ENCODE measurements around the gene EXOC4.

The EXOC4 gene

DNA sequence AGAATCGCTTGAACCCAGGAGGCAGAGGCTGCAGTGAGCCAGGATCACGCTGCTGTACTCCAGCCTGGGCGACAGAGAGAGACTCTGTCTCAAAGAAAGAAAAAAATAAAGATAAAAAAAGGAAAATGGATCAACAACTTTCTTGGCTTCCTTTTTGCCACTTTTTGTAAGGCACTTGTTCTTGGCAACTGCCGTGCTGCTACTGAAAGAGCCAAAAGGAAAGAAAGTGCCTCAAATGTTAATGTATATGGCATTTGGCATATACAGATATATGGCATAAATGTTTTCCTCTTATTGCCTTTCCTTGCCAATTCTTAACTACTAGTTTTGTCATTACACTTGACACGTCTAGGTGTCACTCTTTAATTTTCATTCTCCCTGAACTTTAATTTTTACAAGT, 480.5 kb downstream of the EXOC4 start:
- DNase-seq = no peak

DNA sequence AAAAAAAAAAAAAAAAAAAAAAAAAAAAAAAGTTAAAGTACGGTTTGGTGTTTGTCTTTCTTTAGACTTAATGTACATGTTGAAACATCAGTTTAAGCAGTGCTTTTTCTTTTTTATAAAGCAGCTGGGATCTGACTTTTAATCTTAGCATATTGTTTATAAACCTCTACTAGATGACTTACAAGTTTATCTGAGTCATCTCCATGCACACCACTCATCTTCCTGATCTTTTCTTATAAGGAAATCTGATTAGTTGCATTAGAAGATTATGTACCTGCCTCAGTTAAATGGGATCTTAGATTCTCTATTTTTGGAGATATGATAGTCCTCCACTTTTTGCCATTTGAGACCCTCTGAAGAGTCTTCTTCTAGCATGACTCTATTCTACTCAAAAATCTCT, 482.3 kb downstream of the EXOC4 start:
- no peak for DNase-seq

DNA sequence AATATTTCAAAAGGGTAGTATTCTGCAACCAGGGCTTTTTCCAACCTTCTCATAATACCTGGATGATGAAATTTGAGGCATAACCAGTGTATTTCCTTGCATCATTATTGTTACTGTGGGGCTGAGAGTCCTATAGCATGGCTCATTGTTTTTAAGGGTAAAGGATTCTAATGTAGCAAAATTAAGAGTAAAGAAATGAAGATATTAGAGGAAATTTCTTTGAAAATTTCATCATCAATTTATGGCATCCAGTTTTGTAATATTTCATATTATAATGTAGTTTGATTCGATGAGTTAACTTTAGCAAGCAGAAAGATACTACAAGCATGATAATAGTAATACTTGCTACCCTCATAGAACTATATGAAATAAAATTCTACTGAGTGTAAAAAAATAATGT, 486.9 kb downstream of the EXOC4 start:
- DNase-seq = no peak

DNA sequence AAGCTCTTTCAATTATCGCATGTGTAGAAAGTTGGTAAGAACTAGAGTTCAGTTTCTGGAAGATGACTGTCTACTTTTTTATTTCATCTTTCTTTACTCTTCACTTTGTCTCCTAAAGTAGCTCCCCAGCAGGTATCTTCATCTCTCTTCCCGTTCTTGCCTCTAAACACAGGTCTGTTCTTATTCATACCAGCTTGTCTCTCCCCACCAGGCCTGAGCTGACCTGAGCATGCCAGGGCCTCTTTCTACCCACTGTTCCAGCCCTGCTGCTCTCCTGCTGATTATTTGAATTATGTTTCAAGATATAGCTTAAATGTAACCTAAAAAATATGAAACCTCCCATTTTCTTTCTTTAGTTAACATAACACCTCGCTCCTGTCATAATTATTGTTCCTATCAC, 488.2 kb downstream of the EXOC4 start:
- DNase-seq = no peak

DNA sequence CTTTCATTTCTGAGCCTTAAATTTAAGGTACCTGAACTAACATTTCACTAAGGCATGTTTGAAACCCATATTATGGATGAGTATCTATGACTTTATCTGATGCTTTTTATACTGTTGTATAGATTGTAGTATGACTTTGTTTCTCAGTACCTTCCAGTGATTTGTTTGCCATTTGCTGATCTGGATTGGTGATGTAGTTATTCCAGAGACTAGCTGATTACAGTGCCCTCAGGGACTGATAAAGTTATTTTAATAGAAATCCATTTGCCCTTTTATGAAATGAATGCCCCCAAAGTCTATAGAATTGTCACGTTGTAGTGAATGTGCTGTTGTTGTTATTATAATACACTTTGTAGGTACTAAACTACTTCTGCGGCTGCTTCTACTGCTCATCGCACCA, 488.8 kb downstream of the EXOC4 start:
- no peak for DNase-seq

DNA sequence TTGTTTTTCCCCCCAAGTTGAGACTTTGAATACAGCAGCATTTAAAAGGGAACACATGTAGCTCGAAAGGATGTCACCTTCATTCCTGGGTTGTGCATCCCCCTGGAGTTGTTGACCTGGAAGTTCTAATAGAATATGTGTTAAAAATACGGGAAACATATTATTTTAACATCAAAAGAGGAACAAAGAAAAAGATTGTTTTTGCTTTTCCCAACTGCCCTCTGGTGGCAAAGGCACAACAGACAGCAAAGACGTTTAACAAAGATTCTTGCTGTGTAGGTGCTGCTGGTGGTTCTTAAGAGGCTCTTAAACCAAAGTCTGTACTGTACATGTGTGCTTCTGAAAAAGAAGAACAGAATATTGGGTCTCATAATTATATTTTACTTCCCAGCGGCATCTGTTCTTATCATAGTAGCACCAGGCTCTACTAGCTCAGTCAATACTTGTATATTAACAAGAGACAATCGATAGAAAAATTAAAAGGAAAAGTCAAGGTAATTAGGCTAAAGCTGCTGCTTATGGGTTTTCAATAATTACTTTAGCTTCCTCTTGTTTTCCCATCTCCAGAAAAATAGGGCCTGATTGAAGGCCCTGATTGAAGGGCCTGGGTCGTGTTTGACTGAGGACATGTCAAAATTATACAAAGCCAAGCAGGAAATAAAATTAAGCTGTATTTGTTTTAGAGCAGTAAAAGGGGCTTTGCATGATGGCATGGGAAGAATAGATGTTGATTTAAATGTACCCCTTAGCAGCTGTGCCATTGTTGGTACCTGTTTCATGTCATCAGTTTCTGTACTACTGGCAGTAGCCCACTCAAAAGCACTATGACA, 490.0 kb downstream of the EXOC4 start:
- DNase-seq = peak; percentile 6

DNA sequence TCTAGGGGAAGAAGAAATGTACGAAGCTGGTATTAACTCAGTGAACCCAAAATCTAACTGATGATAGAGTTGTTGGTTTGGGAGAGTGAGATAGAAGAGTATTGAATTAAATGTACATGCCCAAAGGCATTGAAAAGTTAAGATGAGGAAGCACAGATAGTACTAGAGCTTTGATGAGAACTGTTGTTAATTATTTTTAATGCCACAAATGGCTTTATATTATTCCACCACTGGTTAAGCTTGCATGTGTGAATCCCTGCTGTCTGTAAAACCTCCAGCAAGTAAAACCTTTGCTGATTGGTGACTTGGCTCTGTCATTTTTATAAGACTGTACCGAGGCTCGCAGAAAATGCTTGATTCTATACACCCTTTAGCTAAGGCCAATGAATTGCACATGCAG, 491.6 kb downstream of the EXOC4 start:
- DNase-seq = no peak

DNA sequence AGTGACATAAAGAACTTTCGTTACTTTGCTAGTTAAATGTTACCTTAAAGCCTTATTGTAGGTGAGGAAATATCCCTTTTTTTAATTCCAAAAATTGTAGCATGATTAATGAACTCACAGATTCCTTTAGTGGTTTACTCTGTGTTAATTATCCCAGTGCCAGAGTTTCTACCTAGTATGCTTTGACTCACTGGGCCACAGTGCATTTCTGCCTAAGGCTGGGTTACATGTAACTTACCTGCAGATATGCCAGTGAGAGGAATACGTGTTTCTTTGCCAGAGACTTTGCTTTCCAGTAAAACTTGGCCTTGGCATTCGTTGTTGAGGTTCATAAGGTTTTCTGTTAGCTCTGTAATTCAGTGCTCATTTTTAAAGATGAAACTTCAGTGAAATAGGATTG, 493.4 kb downstream of the EXOC4 start:
- DNase-seq = no peak

DNA sequence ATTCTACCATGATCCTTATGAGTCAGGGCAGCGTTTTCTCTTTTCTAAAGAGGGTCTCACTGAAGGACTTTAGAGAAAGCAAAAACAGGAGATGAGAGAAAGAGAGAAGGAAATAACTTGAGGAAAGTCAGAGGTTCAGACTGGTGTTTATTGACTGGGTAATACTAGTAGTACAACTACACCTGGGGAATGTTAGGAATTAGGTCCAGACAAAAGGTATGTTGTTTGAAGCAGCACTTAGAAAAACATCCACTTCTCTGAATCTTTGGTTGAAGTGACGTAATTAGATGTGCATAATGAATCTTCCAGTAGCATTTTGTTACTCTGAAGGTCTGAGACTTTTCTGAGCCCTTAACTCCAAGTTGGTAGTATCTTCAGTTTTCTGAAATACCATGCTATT, 494.0 kb downstream of the EXOC4 start:
- DNase-seq = no peak

DNA sequence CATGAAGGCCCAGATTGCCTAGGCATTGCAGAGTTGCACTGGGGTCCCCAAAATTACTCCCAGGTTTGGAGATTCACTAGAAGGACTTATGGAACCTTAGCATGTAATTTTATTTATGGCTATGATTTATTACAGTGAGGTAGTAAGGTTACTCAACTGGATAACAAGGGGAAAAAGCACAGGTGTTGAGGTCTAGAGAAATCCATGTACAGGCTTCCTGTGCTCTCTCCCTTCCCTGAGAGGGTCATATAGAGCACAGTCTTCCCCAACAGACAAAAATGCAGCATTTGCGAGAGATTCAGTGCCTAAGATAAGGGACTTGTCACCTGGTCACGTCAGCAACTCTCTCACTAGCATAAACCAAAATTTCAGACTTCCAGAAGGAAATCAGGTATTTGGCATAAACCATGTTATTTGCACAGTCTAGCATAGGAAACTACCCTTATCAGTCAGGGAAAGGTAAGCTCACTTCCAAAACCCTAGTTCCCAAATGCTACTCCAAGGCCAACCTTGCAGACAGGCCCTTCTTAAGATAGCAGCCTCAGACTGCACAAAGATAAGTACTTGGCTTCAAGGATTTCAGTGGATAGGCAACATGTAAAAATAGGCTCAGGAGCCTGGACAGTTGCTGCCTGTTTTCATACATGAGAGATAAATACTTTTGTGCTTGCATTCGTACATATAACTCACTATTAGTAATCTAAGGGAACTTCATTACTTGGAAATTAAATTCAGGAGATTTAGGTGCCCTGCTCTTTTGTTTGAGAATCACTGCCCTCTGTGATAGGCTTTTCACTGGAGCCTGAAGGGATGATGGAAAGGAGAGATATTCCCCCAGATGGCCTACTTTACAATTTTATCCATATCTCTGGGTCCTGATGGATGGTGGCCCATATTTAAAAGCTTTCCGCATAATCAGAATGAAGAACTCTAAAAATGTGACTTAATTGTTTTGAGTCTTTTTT, 495.8 kb downstream of the EXOC4 start:
- no peak for DNase-seq

DNA sequence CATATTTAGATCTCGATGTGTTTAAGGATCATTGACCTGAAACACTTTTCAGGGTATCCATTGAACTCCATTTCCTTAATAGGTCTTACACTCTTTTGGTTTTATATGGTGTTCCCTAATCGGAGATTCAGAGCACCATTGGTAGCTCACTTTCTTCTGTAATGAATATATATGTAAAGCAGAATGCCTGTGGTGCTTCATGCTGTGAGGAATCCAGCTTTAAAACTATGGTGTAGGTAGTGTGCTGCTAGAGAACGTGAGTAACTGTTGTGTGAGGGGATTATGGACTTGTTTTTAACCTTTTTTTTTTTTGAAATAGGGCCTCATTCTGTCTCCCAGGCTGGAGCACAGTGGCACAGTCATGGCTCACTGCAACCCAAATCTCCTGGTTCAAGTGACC, 497.4 kb downstream of the EXOC4 start:
- DNase-seq = no peak

DNA sequence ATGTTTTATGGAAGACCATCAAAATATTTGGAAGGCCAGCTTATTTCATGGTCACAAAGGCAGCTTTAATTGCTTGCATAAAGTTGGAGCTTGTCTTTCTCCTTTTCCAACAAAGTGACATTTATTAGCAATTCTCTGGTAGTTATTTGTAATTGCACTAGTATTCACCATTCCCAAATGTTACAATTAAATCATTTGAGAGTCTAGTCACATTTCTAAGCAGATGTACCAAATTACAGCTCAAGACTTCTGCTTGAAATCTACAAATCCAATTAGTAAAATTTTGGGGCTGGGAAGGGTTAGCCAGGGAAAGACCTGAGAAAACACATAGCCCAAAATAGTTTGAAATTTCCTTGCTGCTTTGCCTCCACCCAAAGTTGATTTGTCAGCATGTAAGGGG, 498.2 kb downstream of the EXOC4 start:
- DNase-seq = no peak

DNA sequence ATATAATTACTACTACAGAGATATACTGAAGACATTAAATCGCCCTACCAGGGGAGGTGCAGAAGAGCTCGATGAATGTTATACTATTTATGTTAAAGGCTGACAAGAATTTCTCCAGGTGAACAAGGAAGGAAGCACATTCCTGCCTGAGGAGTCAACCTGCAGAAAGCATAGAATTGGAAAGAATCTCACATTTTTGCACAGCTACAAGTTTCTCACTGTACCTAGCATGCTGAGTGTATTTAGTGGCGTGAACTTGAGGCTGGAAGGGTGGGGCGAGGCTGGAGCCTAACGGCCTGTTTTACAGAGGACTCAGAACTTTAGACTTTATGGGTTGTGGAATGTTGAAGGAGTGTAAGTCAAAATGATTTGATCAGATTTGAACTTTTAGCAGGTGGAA, 500.6 kb downstream of the EXOC4 start:
- DNase-seq = no peak

DNA sequence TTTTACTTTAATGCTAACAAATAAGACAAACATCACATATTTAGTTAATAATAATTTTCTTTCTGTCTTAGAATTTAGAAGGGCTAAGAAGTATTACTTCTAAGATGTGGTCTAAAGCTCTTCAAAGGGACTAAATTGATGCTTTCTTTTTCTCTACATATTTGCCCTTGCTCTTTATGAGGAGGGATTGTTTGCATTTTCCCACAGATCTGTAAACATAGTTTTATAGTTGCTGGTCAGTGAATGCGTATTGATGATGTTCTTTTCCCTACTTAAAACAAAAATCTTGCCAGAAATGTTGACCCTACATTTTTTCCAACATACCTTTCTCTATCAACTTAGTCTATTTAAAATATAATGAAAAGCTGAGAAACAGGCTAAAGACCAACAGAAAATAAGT, 501.8 kb downstream of the EXOC4 start:
- no peak for DNase-seq

DNA sequence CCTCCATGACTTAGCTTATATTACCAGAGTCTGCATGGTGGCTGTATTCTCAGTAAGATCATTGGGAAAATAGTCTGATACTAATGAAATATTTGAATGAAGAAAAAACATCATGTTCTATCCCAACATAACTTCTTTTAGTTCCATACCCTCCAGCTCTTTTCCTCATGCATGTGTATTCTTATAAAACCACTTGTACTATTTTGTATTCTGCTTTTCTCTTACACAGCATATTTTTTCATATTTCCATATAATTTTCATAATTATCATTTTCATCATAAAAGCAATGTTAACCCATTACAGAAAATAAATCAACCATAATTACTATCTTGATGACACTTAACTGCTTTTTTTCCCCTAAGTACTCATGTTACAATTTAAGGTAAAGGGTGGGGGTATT, 503.0 kb downstream of the EXOC4 start:
- no peak for DNase-seq

DNA sequence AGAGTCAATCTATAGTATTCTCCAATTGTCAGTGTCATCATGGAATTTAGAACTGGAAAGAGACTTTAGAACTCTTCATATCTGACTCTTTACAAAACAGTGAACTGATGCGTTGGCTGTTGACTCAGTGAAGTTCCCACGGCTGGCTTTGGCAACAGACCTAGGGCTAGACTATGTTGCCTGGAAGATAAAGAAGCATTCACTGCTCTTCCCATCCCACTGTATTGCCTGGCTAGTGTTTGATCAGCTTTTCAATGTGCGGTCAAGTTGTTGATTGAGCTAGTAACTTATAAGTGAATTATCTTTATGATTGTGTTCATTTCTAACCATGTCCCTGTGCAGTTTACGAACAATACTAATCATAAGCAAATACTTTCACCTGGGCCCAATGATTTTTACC, 508.6 kb downstream of the EXOC4 start:
- no peak for DNase-seq

DNA sequence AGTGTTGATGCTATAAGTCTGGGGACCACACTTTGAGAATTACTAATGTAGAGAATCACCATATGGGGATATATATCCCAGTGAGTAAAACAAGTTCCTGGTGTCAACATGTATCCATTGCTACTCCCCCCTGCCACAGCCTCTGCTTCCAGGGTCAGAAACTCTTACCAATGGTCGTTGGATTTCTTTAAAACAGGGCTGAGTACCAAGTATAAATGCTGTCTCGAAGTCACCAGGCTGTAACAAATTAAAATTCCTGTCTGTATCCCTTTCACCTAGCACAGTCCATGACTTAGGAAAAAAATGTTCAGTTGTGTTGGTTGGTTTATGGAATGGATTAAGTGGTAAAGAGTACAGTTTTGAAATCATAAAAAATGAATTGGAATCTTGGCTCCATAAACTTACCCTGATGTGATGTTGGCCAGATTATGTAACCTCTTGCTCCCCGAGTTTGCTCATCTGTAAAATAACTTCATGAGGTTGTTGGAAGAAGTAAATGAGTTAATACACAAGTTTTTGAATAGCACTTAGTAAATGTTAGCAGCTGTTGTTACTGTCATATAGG, 510.3 kb downstream of the EXOC4 start:
- DNase-seq = no peak

DNA sequence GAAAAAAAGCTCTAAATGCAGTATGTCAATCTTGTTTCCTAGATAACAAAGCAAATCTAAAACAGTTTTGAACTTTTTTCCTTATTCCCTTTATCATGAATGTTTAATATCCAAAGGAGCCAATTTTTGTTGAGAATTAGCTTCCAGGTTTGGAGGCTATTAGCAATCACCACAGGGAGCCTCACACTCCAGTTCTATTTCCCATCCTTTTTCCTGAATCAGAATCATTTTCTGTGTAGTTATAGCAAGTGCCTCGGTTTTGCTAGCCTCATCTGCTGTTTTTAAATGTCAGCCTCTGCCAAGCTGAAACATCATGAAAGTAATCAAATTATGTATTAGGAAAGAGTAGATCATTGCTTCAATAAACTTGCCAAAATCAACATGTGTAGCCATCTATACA, 516.8 kb downstream of the EXOC4 start:
- no peak for DNase-seq

DNA sequence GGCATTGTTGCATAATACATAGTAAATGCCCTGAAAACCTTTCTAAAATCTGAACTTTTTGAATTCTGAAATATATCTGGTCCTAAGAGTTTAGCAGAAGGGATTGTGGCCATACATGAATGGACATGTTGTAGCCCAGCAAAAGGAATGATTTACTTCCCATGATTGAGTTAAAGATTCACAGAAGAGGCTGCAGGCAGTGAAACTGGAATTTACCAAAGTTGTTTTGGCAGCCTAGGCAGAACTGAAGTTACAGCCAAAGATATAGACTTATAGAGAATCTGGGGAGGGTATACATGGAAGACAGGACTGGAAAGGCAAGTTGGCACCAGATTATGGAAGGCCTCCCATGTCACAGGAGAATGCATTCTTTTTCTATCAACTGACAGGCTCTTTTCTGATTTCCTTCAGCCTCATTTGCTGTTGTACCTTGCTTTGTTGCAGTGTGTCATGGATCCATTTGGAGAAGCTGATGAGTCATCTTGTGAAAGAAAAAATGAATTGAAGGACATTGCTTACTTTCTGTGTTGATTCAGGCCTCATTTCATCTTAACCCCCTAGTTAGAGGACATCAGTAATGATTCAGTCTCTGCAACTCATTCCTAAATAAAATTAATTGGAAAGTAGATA, 518.1 kb downstream of the EXOC4 start:
- no peak for DNase-seq

DNA sequence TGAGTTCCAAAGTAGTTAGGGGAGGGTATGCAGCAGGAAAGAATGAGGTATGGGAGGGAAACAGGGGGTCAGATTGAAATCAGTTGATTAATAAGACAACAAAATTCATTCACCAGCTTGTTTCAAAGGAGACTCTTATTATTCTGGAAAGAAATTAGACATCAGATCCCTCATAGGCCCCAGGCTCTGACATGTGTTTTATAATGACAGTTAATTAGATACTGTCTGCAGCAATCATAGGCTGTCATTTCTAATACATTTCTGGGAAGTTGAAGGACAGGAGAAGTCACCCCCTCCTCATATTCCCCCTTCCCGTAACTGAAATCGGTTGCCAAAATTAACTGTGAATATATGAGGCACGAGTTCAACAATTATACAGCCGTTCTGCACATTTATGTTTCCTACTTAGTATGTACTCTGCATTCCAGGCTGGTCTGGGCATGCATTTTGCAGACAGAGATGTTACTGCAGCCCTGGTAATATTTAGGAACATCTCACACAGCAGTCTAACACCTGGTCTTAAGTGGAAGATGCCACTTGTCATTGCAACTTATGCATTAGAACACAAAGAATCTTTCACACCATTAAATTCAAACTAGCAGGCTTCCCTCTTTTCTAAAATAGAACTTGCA, 519.0 kb downstream of the EXOC4 start:
- DNase-seq = no peak

DNA sequence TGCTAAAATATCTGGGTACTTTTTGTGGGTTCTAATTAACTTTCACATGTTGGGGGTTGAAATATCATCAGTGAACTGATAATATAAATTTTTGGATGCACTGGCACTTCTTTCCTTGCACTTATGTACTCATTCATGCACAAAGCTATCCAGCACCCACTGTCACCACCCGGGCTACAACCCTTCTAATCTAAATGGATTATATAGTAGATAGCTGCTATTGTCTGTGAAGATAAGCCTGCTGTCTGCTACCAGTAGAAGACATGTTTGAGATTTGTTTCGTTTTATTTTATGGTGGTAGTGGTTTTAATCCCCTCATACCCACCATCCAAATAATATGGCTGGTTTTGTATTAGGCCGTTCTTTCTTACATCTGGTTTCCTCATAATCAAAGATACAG, 520.7 kb downstream of the EXOC4 start:
- DNase-seq = no peak

DNA sequence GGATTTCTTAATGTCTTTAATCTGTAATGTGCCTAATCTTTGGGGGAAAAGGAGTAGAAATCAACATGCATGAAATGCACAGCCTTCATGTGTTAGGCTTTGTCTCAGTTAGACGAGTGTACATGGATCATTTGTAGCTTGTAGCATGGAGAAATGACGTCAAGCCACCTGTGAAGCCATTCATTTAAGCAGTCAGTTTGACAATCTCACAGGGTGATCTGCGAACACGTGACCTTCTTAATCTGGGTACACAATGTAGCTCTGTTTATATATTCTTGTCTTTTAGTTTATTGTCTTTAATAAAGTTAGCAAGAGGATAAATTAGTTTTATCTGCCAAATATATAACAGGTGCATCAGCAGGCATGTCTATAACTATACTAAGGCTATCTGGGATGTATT, 522.3 kb downstream of the EXOC4 start:
- no peak for DNase-seq

DNA sequence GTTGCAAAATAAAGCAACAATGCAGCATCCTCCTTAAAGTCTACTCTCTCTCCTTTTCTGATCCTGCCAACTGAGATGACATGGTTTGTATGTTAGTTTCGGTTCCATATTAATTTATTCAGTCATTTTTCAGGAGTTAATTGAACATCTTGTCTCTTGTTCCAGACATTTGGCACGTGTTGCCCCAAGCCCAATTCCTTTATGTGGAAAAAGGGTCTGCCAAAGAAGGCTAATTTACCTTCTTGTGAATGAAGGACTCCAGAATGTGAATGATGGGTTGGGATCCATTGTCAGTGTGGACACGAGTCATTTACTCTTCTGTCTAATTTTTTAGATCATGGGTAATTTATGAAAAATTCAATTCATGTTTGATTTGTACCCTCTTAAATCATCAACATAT, 523.4 kb downstream of the EXOC4 start:
- no peak for DNase-seq
